ENCODE data around the gene NAGA. TPM values are rescaled to one million over a fixed set of nuclear protein-coding genes. Genes with fewer than 3 reads are reported as not detected.

NAGA gene
- polyA plus RNA-seq, 6 donors from 2014 or later = 10.5 to 13.9 (median 11.3) TPM

DNA sequence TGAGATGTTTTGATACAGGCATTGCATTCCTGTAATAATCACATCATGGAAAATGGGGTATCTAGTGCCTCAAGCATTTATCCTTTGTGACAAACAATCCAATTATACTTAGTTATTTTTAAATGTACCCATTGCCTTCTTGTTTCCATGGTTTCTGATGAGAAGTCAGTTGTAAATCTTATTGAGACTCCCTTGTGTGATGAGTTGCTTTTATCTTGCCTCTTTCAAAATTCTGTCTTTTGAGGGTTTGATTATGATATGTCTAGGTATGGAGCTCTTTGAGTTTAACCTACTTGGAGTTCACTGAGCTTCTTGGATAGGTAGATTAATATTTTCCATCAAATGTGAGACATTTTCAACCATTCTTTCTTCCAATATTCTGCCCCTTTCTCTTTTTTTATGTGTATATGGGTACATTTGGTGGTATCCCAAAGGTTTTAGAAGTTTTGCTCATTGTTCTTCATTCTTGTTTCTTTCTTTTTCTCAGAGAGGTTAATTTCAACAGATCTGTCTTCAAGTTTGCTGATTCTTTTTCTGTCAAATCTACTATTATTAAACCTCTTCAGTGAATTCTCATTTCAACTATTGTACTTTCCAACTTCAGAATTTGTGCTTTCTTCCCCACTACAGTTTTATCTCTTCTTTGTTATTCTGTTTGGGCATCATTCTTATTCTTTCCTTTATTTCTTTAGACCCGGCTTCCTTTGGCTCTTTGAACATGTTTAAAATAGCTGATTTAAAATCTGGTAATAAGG lies 13.7 kb downstream of the NAGA start:
- no peaks in the 10 kb centered on the region for H3K4me1 Mint-ChIP-seq
- H3K36me3 Mint-ChIP-seq = peaks cover 15 to 23% of the 10 kb centered on the region in 2 donors
- H3K27ac Mint-ChIP-seq = no peak overlapping the region
- H3K27me3 Mint-ChIP-seq = no peaks in the 10 kb centered on the region
- DNase-seq = no peak
- no peak overlapping the region for H3K4me3 Mint-ChIP-seq
- H3K9me3 Mint-ChIP-seq = peaks cover 6 to 19% (median 8%) of the 10 kb centered on the region in 7 donors
- ATAC-seq (ENCODE audit: low read depth in 2 of 2) = no peak

DNA sequence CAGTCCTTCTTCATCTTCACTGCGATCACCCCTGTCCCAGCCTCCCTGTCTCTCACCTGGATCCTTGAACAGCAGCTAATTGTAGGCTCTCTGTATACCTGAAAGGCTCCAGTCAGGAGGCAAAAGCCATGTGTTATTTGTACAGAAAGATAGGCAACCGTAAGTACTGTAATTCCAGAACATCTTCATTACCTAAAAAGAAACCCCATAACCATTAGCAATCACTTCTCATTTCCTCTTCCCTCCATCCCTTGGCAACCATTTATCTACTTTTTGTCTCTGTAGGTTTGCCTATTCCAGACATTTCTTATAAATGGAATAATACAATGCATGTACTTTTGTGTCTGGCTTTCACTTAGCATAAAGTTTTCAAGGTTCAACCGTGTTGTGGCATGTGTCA lies 17.8 kb downstream of the NAGA start:
- ATAC-seq (ENCODE audit: low read depth in 2 of 2) (no peak), DNase-seq (no peak)
- peak overlapping the region in 2 of 6 donors; percentile 16 to 66 for H3K27ac Mint-ChIP-seq
- H3K4me3 Mint-ChIP-seq = no peak overlapping the region
- H3K4me1 Mint-ChIP-seq = no peaks in the 10 kb centered on the region
- H3K27me3 Mint-ChIP-seq = no peaks in the 10 kb centered on the region
- peaks cover 8 to 10% of the 10 kb centered on the region in 2 donors for H3K36me3 Mint-ChIP-seq
- peaks cover 6 to 14% (median 8%) of the 10 kb centered on the region in 7 donors for H3K9me3 Mint-ChIP-seq

DNA sequence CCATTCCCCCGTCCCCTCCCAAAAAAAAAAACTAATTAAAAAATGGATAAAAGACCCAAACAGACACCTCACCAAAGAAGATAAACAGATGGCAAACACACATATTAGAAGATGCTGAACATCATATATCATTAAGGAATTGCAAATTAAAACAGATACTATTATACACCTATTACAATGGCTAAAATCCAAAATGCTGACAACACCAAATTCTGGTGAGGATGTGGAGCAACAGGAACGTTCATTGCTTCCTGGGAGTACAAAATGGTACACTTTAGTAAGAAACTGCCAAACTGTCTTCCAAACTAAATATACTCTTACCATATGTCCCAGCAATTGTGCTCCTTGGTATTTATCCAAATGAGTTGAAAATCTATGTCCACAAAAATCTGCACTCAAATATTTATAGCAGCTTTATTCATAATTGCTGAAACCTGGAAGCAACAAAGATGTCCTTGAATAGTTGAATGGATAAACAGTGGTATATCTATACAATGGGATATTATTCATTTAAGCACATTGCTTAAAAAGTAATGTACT lies 19.9 kb downstream of the NAGA start:
- H3K4me1 Mint-ChIP-seq = no peaks in the 10 kb centered on the region

DNA sequence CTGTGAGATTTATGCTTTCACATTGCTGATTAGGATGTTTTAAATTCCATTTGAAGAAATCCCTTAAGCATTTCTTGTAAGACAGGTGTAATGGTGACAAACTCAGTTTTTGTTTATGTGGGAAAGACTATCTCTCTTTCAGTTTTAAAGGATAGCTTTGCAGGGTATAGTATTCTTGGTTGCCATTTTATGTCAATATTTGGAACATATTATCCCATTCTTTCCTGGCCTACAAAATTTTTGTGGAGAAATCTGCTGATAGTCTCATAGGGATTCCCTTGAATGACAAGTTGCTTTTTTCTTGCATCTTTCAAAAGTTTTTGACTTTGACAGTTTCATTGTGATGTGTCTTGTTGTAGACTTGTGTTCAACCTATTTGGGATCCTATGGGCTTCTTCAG lies 28.8 kb downstream of the NAGA start:
- peaks cover 16 to 35% (median 21%) of the 10 kb centered on the region in 3 donors for H3K4me1 Mint-ChIP-seq
- H3K9me3 Mint-ChIP-seq = peaks cover 5 to 24% (median 18%) of the 10 kb centered on the region in 7 donors
- H3K36me3 Mint-ChIP-seq = peaks cover 7 to 17% of the 10 kb centered on the region in 2 donors
- H3K4me3 Mint-ChIP-seq = no peak overlapping the region
- H3K27me3 Mint-ChIP-seq = no peaks in the 10 kb centered on the region
- DNase-seq (no peak), ATAC-seq (ENCODE audit: low read depth in 2 of 2) (no peak)
- H3K27ac Mint-ChIP-seq = no peak overlapping the region

More for the DNA sequence above, 19.9 kb downstream of the NAGA start:
- ATAC-seq (ENCODE audit: low read depth in 2 of 2) = no peak
- peak overlapping the region in 1 of 6 donors; percentile 53 for H3K27ac Mint-ChIP-seq
- H3K4me3 Mint-ChIP-seq = no peak overlapping the region
- H3K36me3 Mint-ChIP-seq = no peaks in the 10 kb centered on the region
- no peaks in the 10 kb centered on the region for H3K27me3 Mint-ChIP-seq
- DNase-seq = no peak
- H3K9me3 Mint-ChIP-seq = peaks cover 0 to 1% (median 0%) of the 10 kb centered on the region in 7 donors

DNA sequence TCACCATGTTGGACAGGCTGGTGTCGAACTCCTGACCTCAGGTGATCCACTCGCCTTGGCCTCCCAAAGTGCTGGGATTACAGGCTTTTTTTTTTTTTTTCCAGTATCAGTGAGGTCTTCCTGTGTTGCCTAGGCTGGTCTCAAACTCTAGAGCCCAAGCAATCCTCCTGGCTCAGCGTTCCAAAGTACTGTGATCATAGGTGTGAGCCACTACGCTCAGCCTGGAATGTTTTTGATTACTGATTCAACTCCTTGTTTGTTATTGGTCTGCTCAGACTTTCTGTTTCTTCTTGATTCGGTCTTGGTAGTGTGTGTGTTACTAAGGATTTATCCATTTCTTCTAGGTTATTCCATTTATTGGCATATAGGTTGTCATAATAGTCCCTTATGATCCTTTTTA lies 31.3 kb downstream of the NAGA start:
- Mint-ChIP-seq H3K36me3 (peaks cover 7 to 25% of the 10 kb centered on the region in 2 donors), H3K4me1 (peaks cover 16 to 36% (median 21%) of the 10 kb centered on the region in 3 donors), H3K9me3 (peaks cover 5 to 29% (median 21%) of the 10 kb centered on the region in 7 donors), H3K4me3 (peak overlapping the region in 1 of 8 donors; percentile 4), H3K27me3 (no peaks in the 10 kb centered on the region), H3K27ac (peak overlapping the region in 1 of 6 donors; percentile 32)
- ATAC-seq (ENCODE audit: low read depth in 2 of 2) (no peak), DNase-seq (no peak)

DNA sequence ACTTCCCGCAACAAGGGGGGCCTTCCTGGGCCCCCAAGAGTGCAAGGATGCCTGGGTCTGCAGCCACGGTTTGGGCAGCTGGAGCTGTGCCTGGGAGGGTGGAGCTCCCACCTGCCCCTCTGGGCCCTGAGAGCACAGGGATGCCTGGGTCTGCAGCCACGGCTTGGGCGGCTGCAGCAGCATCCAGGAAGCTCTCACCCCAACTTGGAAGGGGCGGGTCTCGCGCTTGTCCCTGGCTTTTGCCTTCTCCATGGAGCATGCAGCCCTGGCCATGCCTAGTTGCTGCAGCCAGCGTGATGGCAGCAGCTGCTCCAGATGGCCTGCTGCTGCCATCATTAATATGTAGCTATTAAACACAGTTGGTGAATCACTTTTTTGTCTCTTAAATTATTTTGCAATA lies 35.4 kb downstream of the NAGA start:
- H3K27ac Mint-ChIP-seq = no peak overlapping the region
- H3K4me3 Mint-ChIP-seq = no peak overlapping the region
- no peak for DNase-seq
- H3K27me3 Mint-ChIP-seq = no peaks in the 10 kb centered on the region
- H3K36me3 Mint-ChIP-seq = peaks cover 0 to 23% of the 10 kb centered on the region in 2 donors
- H3K9me3 Mint-ChIP-seq = peaks cover 5 to 23% (median 12%) of the 10 kb centered on the region in 7 donors
- peaks cover 16 to 38% (median 19%) of the 10 kb centered on the region in 3 donors for H3K4me1 Mint-ChIP-seq
- ATAC-seq (ENCODE audit: low read depth in 2 of 2) = no peak

DNA sequence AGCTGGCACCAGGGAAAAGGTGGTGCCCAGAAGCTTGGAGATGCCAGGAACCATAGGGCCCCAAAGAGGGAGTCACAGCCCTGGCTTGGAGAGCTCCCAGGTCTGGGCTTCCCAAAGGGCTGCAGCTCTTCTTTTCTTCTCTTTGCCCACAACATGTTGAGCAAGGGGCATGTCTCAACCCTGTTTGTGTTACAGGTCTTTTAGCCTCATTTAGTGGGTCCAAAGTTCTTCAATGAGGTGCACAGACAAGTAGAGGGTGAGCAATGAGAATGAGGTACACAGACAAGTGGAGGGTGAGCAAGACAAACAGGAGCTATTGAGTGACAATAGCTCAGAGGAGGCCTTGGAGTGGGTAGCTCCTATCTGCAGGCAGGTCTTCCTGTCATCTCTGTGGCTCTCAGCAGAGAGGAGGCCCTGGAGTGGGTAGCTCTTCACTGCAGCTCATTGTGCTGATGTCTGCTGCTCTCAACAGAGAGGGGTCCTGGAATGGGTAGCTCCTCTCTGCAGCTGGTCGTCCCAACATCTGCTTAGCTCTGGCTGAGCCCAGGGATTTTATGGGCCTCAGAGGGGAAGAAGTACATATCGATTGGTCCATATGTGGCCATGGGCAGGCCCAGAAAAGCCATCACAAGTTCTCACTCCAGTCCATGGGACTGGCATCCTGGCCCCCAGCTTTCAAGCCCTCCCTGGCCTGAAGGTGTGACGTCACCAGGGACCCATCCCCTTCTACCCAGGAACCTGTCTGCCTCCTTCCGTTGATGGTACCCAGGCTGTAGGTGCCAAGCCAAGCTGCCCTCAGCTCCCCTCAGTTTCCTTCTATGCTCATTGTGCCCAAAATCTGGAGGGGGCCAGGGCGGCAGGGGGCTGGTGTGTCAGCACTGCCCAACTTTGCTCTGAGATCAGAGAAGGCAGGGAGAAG lies 37.1 kb downstream of the NAGA start:
- peaks cover 0 to 23% of the 10 kb centered on the region in 2 donors for H3K36me3 Mint-ChIP-seq
- ATAC-seq (ENCODE audit: low read depth in 2 of 2) = no peak
- peaks cover 8 to 21% (median 9%) of the 10 kb centered on the region in 3 donors for H3K4me1 Mint-ChIP-seq
- H3K4me3 Mint-ChIP-seq = no peak overlapping the region
- peaks cover 5 to 23% (median 12%) of the 10 kb centered on the region in 7 donors for H3K9me3 Mint-ChIP-seq
- no peak for DNase-seq
- peak overlapping the region in 1 of 6 donors; percentile 74 for H3K27ac Mint-ChIP-seq
- H3K27me3 Mint-ChIP-seq = no peaks in the 10 kb centered on the region

DNA sequence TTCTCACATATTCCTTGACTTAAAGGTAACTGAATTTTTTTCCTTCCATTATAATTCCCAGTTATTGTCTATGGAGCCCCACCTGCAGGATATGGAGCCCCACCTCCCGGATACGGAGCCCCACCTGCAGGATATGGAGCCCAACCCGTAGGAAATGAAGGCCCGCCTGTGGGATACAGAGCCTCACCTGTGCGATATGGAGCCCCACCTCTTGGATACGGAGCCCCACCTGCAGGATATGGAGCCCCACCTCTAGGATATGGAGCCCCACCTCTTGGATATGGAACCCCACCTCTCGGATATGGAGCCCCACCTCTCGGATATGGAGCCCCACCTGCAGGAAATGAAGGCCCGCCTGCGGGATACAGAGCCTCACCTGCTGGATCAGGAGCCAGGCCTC lies 43.9 kb downstream of the NAGA start:
- Mint-ChIP-seq H3K9me3 (no peaks in the 10 kb centered on the region), H3K4me1 (peaks cover 11 to 31% (median 15%) of the 10 kb centered on the region in 3 donors), H3K4me3 (no peak overlapping the region), H3K27me3 (no peaks in the 10 kb centered on the region), H3K36me3 (peaks cover 5 to 7% of the 10 kb centered on the region in 2 donors), H3K27ac (peak overlapping the region in 1 of 6 donors; percentile 57)
- DNase-seq = no peak
- no peak for ATAC-seq (ENCODE audit: low read depth in 2 of 2)

DNA sequence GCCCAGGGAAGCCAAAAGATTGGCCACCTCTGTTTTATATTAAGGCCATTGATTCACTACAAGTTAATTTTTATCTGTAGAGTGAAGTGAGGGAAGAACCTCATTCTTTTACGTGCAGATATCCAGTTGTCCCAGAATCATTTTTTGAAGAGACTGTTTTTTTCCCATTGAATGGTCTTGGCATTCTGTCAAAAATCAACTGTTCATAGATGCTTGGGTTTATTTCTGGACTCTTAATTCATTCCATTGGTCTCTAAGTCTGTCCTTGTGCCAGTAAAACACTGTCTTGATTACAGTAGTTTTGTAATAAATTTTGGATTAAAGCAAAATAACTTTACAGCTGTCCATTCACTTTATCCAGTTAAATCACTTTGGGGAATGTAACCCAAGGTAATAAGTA lies 45.2 kb downstream of the NAGA start:
- ATAC-seq (ENCODE audit: low read depth in 2 of 2) (no peak), DNase-seq (no peak)
- Mint-ChIP-seq H3K9me3 (no peaks in the 10 kb centered on the region), H3K27me3 (no peaks in the 10 kb centered on the region), H3K4me1 (peaks cover 11 to 23% (median 15%) of the 10 kb centered on the region in 3 donors), H3K36me3 (peaks cover 5 to 7% of the 10 kb centered on the region in 2 donors), H3K27ac (no peak overlapping the region), H3K4me3 (no peak overlapping the region)

DNA sequence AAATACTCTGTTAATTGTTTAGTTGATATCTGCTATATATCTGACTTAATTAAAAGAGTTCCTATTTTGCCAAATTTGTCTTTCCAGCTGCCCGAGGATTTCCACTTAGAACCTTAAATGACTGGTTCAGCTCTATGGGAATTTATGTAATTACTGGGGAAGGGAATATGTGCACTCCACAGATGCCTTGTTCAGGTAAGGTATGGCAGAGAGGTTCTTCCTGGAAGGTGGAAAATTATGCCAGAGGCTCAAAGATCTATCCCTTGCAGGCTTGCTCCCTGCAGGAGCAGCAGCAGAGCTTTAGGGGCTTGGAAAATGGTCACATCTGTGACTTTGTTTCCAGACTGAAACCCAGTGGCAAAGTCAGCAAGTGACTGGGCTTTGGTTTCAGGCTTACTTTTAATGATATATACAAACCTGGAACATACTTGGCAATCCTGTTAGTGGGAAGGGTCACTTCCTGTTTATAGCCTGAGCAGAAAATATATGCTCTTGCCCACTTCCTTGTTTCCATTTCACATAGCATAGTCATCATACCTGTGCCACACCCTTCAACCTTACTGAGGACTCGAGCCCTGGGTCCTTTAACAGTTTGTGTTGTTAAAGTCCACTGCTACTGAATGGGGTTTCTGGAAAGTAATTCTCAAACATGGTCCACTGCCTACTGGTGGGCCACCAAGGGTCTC lies 48.3 kb downstream of the NAGA start:
- H3K27me3 Mint-ChIP-seq = peaks cover 0 to 2% (median under 1%) of the 10 kb centered on the region in 3 donors
- peaks cover 11 to 23% (median 15%) of the 10 kb centered on the region in 3 donors for H3K4me1 Mint-ChIP-seq
- DNase-seq = peak; percentile 30
- peak; percentile 89 to 99 for ATAC-seq (ENCODE audit: low read depth in 2 of 2)
- no peaks in the 10 kb centered on the region for H3K9me3 Mint-ChIP-seq
- H3K36me3 Mint-ChIP-seq = peaks cover 2 to 3% of the 10 kb centered on the region in 2 donors
- peak overlapping the region in 7 of 8 donors; percentile 35 to 86 (median 59) for H3K4me3 Mint-ChIP-seq
- H3K27ac Mint-ChIP-seq = peak overlapping the region in 3 of 6 donors; percentile 57 to 90 (median 78)

DNA sequence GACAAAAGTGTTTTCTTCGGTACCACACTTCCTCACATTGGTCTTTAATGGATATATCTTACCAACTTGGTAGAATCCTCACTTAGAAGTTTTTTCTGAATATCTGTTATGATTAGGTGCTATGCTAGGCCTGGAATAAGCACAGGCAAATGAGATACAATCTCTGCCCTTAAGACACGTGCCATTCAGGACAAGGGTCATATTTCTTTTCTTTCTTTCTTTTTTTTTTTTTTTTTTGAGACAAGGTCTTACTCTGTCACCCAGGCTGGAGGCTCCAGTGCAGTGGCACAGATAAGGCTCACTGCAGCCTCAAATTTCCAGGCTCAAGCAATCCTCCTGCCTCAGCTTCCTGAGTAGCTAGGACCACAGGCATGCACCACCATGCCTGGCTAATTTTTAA lies 49.0 kb downstream of the NAGA start:
- H3K27me3 Mint-ChIP-seq = peaks cover 5 to 9% (median 8%) of the 10 kb centered on the region in 3 donors
- H3K27ac Mint-ChIP-seq = no peak overlapping the region
- ATAC-seq (ENCODE audit: low read depth in 2 of 2) = no peak
- DNase-seq = no peak
- H3K9me3 Mint-ChIP-seq = no peaks in the 10 kb centered on the region
- H3K4me3 Mint-ChIP-seq = no peak overlapping the region
- H3K4me1 Mint-ChIP-seq = peaks cover 11 to 23% (median 15%) of the 10 kb centered on the region in 3 donors
- peaks cover 0 to 8% of the 10 kb centered on the region in 2 donors for H3K36me3 Mint-ChIP-seq

DNA sequence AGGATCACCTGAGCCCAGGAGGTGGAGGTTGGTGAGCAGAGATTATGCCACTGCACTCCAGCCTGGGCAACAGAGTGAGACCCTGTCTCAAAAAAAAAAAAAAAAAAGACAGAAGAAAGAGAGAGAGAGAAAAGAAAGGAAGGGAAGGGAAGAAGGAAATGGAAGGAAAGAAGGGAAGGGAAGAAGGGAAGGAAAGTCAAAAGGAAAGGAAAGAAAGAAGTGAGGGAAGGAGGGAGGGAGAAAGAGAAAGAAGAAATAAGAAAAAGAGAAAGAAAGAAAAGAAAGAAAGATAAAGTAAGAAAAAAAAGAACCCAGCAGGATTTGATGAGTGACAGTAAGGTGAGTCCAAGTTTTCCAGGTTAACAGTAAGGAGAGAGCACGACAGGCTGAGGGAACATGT lies 52.4 kb downstream of the NAGA start:
- Mint-ChIP-seq H3K4me1 (peaks cover 12 to 23% (median 19%) of the 10 kb centered on the region in 3 donors), H3K36me3 (peaks cover 0 to 9% of the 10 kb centered on the region in 2 donors), H3K27ac (no peak overlapping the region), H3K27me3 (peaks cover 5 to 16% (median 9%) of the 10 kb centered on the region in 3 donors), H3K4me3 (no peak overlapping the region), H3K9me3 (peaks cover 0 to 2% (median 0%) of the 10 kb centered on the region in 7 donors)
- ATAC-seq (ENCODE audit: low read depth in 2 of 2) (no peak), DNase-seq (no peak)

Data from naive B cell (primary cell).